Neural cell (in vitro differentiated cells): ENCODE results near the gene LMCD1.

Source experiments
- CTCF ChIP-seq: fragments of 450-650 bp; IDR thresholded peaks from 2 replicates; pipeline ENCODE4 v1.5.1; 2014; ENCODE audit warnings: antibody characterized with exemption, mild to moderate bottlenecking, moderate library complexity; ENCODE audit not compliant: poor library complexity, severe bottlenecking
- EP300 ChIP-seq: fragments of 450-650 bp; conservative IDR thresholded peaks from 2 replicates; pipeline ENCODE4 v1.6.1; 2014; ENCODE audit warnings: antibody characterized with exemption, mild to moderate bottlenecking, moderate library complexity; ENCODE audit not compliant: poor library complexity, severe bottlenecking
- EZH2 ChIP-seq: fragments of 200-600, 300-800 bp; shearing (Covaris generic), sonication (generic); IDR thresholded peaks from 2 replicates; pipeline ENCODE4 v1.6.1; 2014; ENCODE audit warnings: antibody characterized with exemption, low read length, borderline replicate concordance, mild to moderate bottlenecking; ENCODE audit not compliant: insufficient read depth, poor library complexity, severe bottlenecking
- POLR2AphosphoS5 ChIP-seq: IDR thresholded peaks from 2 replicates; pipeline ENCODE4 v1.6.1; 2012
- RAD21 ChIP-seq: fragments of 450-650 bp; conservative IDR thresholded peaks from 2 replicates; pipeline ENCODE4 v1.6.1; 2014; ENCODE audit warnings: antibody characterized with exemption, mild to moderate bottlenecking, moderate library complexity
- SMC3 ChIP-seq: fragments of 450-650 bp; conservative IDR thresholded peaks from 2 replicates; pipeline ENCODE4 v1.6.1; 2014; ENCODE audit warnings: antibody characterized with exemption, mild to moderate bottlenecking, moderate library complexity; ENCODE audit not compliant: poor library complexity
- TAF1 ChIP-seq: IDR thresholded peaks from 2 replicates; pipeline ENCODE4 v1.6.1; 2012; ENCODE audit warnings: low read depth
- TF ChIP-seq, protein P1 (sequence below): IDR thresholded peaks from 2 replicates; pipeline ENCODE4 v1.6.1; 2012; ENCODE audit warnings: borderline replicate concordance

- TF ChIP-seq CTCF (no peak), POLR2AphosphoS5 (no peak), EZH2 (no peak), SMC3 (no peak), TAF1 (no peak), RAD21 (no peak), EP300 (no peak)
- TF ChIP-seq, protein P1, sequence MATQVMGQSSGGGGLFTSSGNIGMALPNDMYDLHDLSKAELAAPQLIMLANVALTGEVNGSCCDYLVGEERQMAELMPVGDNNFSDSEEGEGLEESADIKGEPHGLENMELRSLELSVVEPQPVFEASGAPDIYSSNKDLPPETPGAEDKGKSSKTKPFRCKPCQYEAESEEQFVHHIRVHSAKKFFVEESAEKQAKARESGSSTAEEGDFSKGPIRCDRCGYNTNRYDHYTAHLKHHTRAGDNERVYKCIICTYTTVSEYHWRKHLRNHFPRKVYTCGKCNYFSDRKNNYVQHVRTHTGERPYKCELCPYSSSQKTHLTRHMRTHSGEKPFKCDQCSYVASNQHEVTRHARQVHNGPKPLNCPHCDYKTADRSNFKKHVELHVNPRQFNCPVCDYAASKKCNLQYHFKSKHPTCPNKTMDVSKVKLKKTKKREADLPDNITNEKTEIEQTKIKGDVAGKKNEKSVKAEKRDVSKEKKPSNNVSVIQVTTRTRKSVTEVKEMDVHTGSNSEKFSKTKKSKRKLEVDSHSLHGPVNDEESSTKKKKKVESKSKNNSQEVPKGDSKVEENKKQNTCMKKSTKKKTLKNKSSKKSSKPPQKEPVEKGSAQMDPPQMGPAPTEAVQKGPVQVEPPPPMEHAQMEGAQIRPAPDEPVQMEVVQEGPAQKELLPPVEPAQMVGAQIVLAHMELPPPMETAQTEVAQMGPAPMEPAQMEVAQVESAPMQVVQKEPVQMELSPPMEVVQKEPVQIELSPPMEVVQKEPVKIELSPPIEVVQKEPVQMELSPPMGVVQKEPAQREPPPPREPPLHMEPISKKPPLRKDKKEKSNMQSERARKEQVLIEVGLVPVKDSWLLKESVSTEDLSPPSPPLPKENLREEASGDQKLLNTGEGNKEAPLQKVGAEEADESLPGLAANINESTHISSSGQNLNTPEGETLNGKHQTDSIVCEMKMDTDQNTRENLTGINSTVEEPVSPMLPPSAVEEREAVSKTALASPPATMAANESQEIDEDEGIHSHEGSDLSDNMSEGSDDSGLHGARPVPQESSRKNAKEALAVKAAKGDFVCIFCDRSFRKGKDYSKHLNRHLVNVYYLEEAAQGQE = no peak
Measured at GRCh38 chr3:8452112-8452511, 49.5 kb upstream of the LMCD1 start.
